ENCODE measurements around the gene FBXW8. TPM values are rescaled to one million over a fixed set of nuclear protein-coding genes. Genes with fewer than 3 reads are reported as not detected.

FBXW8 gene
- total and polyA plus RNA-seq, 5 donors = 3.3 to 10.2 (median 7.5) TPM

- Histone ChIP-seq H3K9me3 (ENCODE audit: control insufficient read depth, low read length) (no peaks in the 10 kb centered on the region), H3K4me1 (ENCODE audit: control insufficient read depth, insufficient read depth, low read length) (peaks cover 3% of the 10 kb centered on the region), H3K4me3 (ENCODE audit: low read length) (no peak overlapping the region), H3K27ac (ENCODE audit: low read length) (no peak overlapping the region), H3K27me3 (ENCODE audit: control insufficient read depth, insufficient read depth) (no peaks in the 10 kb centered on the region)
- WGBS = 93% methylated on average over 7 of the region's 7 CpGs
- intact Hi-C loops (cut with DNase I) = no loop called here
- DNase-seq (no peak), ATAC-seq (no peak)
These were observed 68.2 kb downstream of the FBXW8 start for GRCh38 chr12:116978791-116979508.

GRCh38 chr12:116980083-116980482 is 69.3 kb downstream of the FBXW8 start:
- ATAC-seq = no peak
- WGBS = 86% methylated on average over 1 of the region's 1 CpG
- intact Hi-C loops (cut with DNase I) = no loop called here
- Histone ChIP-seq H3K4me1 (ENCODE audit: control insufficient read depth, insufficient read depth, low read length) (peaks cover 3% of the 10 kb centered on the region), H3K27ac (ENCODE audit: low read length) (no peak overlapping the region), H3K27me3 (ENCODE audit: control insufficient read depth, insufficient read depth) (no peaks in the 10 kb centered on the region), H3K9me3 (ENCODE audit: control insufficient read depth, low read length) (no peaks in the 10 kb centered on the region), H3K4me3 (ENCODE audit: low read length) (no peak overlapping the region)
- DNase-seq = no peak

- Histone ChIP-seq H3K27me3 (ENCODE audit: control insufficient read depth, insufficient read depth) (no peaks in the 10 kb centered on the region), H3K4me3 (ENCODE audit: low read length) (no peak overlapping the region), H3K9me3 (ENCODE audit: control insufficient read depth, low read length) (no peaks in the 10 kb centered on the region), H3K27ac (ENCODE audit: low read length) (no peak overlapping the region), H3K4me1 (ENCODE audit: control insufficient read depth, insufficient read depth, low read length) (peaks cover 3% of the 10 kb centered on the region)
- peak in 1 of 2 donors; percentile 40 for ATAC-seq
- 75% methylated on average over 10 of the region's 10 CpGs for WGBS
- peak in 1 of 3 donors; percentile 50 for DNase-seq
- intact Hi-C loops (cut with DNase I) = no loop called here
These were observed 72.2 kb downstream of the FBXW8 start for GRCh38 chr12:116982791-116983411.

GRCh38 chr12:116984098-116984497 is 73.3 kb downstream of the FBXW8 start:
- Histone ChIP-seq H3K4me1 (ENCODE audit: control insufficient read depth, insufficient read depth, low read length) (peaks cover 3% of the 10 kb centered on the region), H3K9me3 (ENCODE audit: control insufficient read depth, low read length) (no peaks in the 10 kb centered on the region), H3K4me3 (ENCODE audit: low read length) (no peak overlapping the region), H3K27ac (ENCODE audit: low read length) (no peak overlapping the region), H3K27me3 (ENCODE audit: control insufficient read depth, insufficient read depth) (no peaks in the 10 kb centered on the region)
- intact Hi-C loops (cut with DNase I) = no loop called here
- ATAC-seq = no peak
- WGBS = 55% methylated on average over 5 of the region's 5 CpGs
- DNase-seq = no peak

GRCh38 chr12:116990329-116990728 is 79.6 kb downstream of the FBXW8 start:
- ATAC-seq = no peak
- H3K9me3 ChIP-seq (ENCODE audit: control insufficient read depth, low read length) = no peaks in the 10 kb centered on the region
- H3K27ac ChIP-seq (ENCODE audit: low read length) = peak overlapping the region; percentile 56

GRCh38 chr12:116990971-116991966 is 80.5 kb downstream of the FBXW8 start:
- no peaks in the 10 kb centered on the region for H3K27me3 ChIP-seq (ENCODE audit: control insufficient read depth, insufficient read depth)
- ATAC-seq (no peak), DNase-seq (no peak)
- no peaks in the 10 kb centered on the region for H3K9me3 ChIP-seq (ENCODE audit: control insufficient read depth, low read length)
- 77% methylated on average over 7 of the region's 7 CpGs for WGBS
- intact Hi-C loops (cut with DNase I) = no loop called here
- H3K4me1 ChIP-seq (ENCODE audit: control insufficient read depth, insufficient read depth, low read length) = no peaks in the 10 kb centered on the region
- H3K27ac ChIP-seq (ENCODE audit: low read length) = peak overlapping the region; percentile 52
- H3K4me3 ChIP-seq (ENCODE audit: low read length) = no peak overlapping the region

More at GRCh38 chr12:116990329-116990728, 79.6 kb downstream of the FBXW8 start:
- H3K4me3 ChIP-seq (ENCODE audit: low read length) = no peak overlapping the region
- intact Hi-C loops (cut with DNase I) = no loop called here
- no peaks in the 10 kb centered on the region for H3K4me1 ChIP-seq (ENCODE audit: control insufficient read depth, insufficient read depth, low read length)
- H3K27me3 ChIP-seq (ENCODE audit: control insufficient read depth, insufficient read depth) = no peaks in the 10 kb centered on the region
- no peak for DNase-seq

GRCh38 chr12:116996093-116996492 is 85.3 kb downstream of the FBXW8 start:
- WGBS = 39% methylated on average over 13 of the region's 13 CpGs
- Histone ChIP-seq H3K9me3 (ENCODE audit: control insufficient read depth, low read length) (no peaks in the 10 kb centered on the region), H3K4me3 (ENCODE audit: low read length) (no peak overlapping the region), H3K27ac (ENCODE audit: low read length) (no peak overlapping the region), H3K27me3 (ENCODE audit: control insufficient read depth, insufficient read depth) (no peaks in the 10 kb centered on the region), H3K4me1 (ENCODE audit: control insufficient read depth, insufficient read depth, low read length) (no peaks in the 10 kb centered on the region)
- DNase-seq = peak; percentile 61 to 80 (median 65)
- intact Hi-C loops (cut with DNase I) = no loop called here
- ATAC-seq = peak; percentile 83 to 85

- ATAC-seq = no peak
- Histone ChIP-seq H3K9me3 (ENCODE audit: control insufficient read depth, low read length) (no peaks in the 10 kb centered on the region), H3K4me3 (ENCODE audit: low read length) (no peak overlapping the region), H3K4me1 (ENCODE audit: control insufficient read depth, insufficient read depth, low read length) (no peaks in the 10 kb centered on the region), H3K27ac (ENCODE audit: low read length) (no peak overlapping the region), H3K27me3 (ENCODE audit: control insufficient read depth, insufficient read depth) (no peaks in the 10 kb centered on the region)
- DNase-seq = no peak
- intact Hi-C loops (cut with DNase I) = no loop called here
- WGBS = 44% methylated on average over 8 of the region's 8 CpGs
These were observed 85.9 kb downstream of the FBXW8 start for GRCh38 chr12:116996621-116997020.

- no peaks in the 10 kb centered on the region for H3K9me3 ChIP-seq (ENCODE audit: control insufficient read depth, low read length)
- no peaks in the 10 kb centered on the region for H3K4me1 ChIP-seq (ENCODE audit: control insufficient read depth, insufficient read depth, low read length)
- no peaks in the 10 kb centered on the region for H3K27me3 ChIP-seq (ENCODE audit: control insufficient read depth, insufficient read depth)
- no peak overlapping the region for H3K27ac ChIP-seq (ENCODE audit: low read length)
- DNase-seq (no peak), ATAC-seq (no peak)
- no peak overlapping the region for H3K4me3 ChIP-seq (ENCODE audit: low read length)
- 77% methylated on average over 7 of the region's 7 CpGs for WGBS
- intact Hi-C loops (cut with DNase I) = no loop called here
These were observed 88.3 kb downstream of the FBXW8 start for GRCh38 chr12:116999066-116999465.

GRCh38 chr12:117000316-117000715 is 89.6 kb downstream of the FBXW8 start:
- H3K9me3 ChIP-seq (ENCODE audit: control insufficient read depth, low read length) = no peaks in the 10 kb centered on the region
- H3K4me3 ChIP-seq (ENCODE audit: low read length) = no peak overlapping the region
- H3K27ac ChIP-seq (ENCODE audit: low read length) = no peak overlapping the region
- DNase-seq = no peak
- intact Hi-C loops (cut with DNase I) = no loop called here
- H3K4me1 ChIP-seq (ENCODE audit: control insufficient read depth, insufficient read depth, low read length) = no peaks in the 10 kb centered on the region
- ATAC-seq = no peak
- 77% methylated on average over 5 of the region's 5 CpGs for WGBS
- H3K27me3 ChIP-seq (ENCODE audit: control insufficient read depth, insufficient read depth) = no peaks in the 10 kb centered on the region

All from right cardiac atrium (tissue), 5 donors.